ENCODE results near the gene MAMDC4. TPM values are rescaled to one million over a fixed set of nuclear protein-coding genes. Genes with fewer than 3 reads are reported as not detected.

MAMDC4 gene
- total RNA-seq, 2 donors from 2014 or later: 18.6 to 27.4 TPM

GRCh38 chr9:136820971-136821825 is 30.9 kb upstream of the MAMDC4 start:
- ATAC-seq (replicated peaks): no peak
- Mint-ChIP-seq H3K36me3 (ENCODE audit: low read depth) (peaks cover 45% of the 10 kb centered on the region), H3K4me3 (no peak overlapping the region), H3K9me3 (no peaks in the 10 kb centered on the region), H3K4me1 (peaks cover 4% of the 10 kb centered on the region), H3K27ac (no peak overlapping the region), H3K27me3 (no peaks in the 10 kb centered on the region)

GRCh38 chr9:136821826-136822544 is 30.2 kb upstream of the MAMDC4 start:
- Mint-ChIP-seq H3K9me3 (no peaks in the 10 kb centered on the region), H3K4me3 (no peak overlapping the region), H3K4me1 (peaks cover 4% of the 10 kb centered on the region), H3K27ac (no peak overlapping the region), H3K27me3 (no peaks in the 10 kb centered on the region), H3K36me3 (ENCODE audit: low read depth) (peaks cover 42% of the 10 kb centered on the region)
- ATAC-seq (replicated peaks): no peak

GRCh38 chr9:136823136-136824046 is 28.8 kb upstream of the MAMDC4 start:
- no peak for ATAC-seq (replicated peaks)
- Mint-ChIP-seq H3K4me3 (no peak overlapping the region), H3K27me3 (no peaks in the 10 kb centered on the region), H3K36me3 (ENCODE audit: low read depth) (peaks cover 28% of the 10 kb centered on the region), H3K4me1 (peaks cover 4% of the 10 kb centered on the region), H3K27ac (no peak overlapping the region), H3K9me3 (no peaks in the 10 kb centered on the region)

GRCh38 chr9:136824496-136825225 is 27.5 kb upstream of the MAMDC4 start:
- peaks cover 4% of the 10 kb centered on the region for H3K4me1 Mint-ChIP-seq

GRCh38 chr9:136825295-136826187 is 26.6 kb upstream of the MAMDC4 start:
- Mint-ChIP-seq H3K27ac (no peak overlapping the region), H3K36me3 (ENCODE audit: low read depth) (peaks cover 21% of the 10 kb centered on the region), H3K9me3 (no peaks in the 10 kb centered on the region), H3K27me3 (no peaks in the 10 kb centered on the region), H3K4me1 (peaks cover 4% of the 10 kb centered on the region), H3K4me3 (no peak overlapping the region)
- no peak for ATAC-seq (replicated peaks)

More at GRCh38 chr9:136824496-136825225, 27.5 kb upstream of the MAMDC4 start:
- no peaks in the 10 kb centered on the region for H3K9me3 Mint-ChIP-seq
- H3K4me3 Mint-ChIP-seq: no peak overlapping the region
- H3K27me3 Mint-ChIP-seq: no peaks in the 10 kb centered on the region
- no peak overlapping the region for H3K27ac Mint-ChIP-seq
- peaks cover 21% of the 10 kb centered on the region for H3K36me3 Mint-ChIP-seq (ENCODE audit: low read depth)
- ATAC-seq (replicated peaks): no peak

- Mint-ChIP-seq H3K27ac (no peak overlapping the region), H3K27me3 (no peaks in the 10 kb centered on the region), H3K9me3 (no peaks in the 10 kb centered on the region), H3K4me1 (no peaks in the 10 kb centered on the region), H3K4me3 (no peak overlapping the region), H3K36me3 (ENCODE audit: low read depth) (peaks cover 21% of the 10 kb centered on the region)
- ATAC-seq (replicated peaks): no peak
Measured at GRCh38 chr9:136826188-136826541, 26.0 kb upstream of the MAMDC4 start.

- Mint-ChIP-seq H3K27me3 (no peaks in the 10 kb centered on the region), H3K9me3 (no peaks in the 10 kb centered on the region), H3K36me3 (ENCODE audit: low read depth) (peaks cover 21% of the 10 kb centered on the region), H3K4me1 (no peaks in the 10 kb centered on the region), H3K4me3 (no peak overlapping the region), H3K27ac (no peak overlapping the region)
- ATAC-seq (replicated peaks): no peak
Measured at GRCh38 chr9:136826703-136827582, 25.2 kb upstream of the MAMDC4 start.

GRCh38 chr9:136827794-136828473 is 24.2 kb upstream of the MAMDC4 start:
- no peak overlapping the region for H3K27ac Mint-ChIP-seq
- no peaks in the 10 kb centered on the region for H3K4me1 Mint-ChIP-seq
- peaks cover 21% of the 10 kb centered on the region for H3K36me3 Mint-ChIP-seq (ENCODE audit: low read depth)
- no peaks in the 10 kb centered on the region for H3K9me3 Mint-ChIP-seq
- no peak for ATAC-seq (replicated peaks)
- H3K4me3 Mint-ChIP-seq: no peak overlapping the region
- H3K27me3 Mint-ChIP-seq: no peaks in the 10 kb centered on the region

- H3K36me3 Mint-ChIP-seq (ENCODE audit: low read depth): peaks cover 16% of the 10 kb centered on the region
- H3K4me1 Mint-ChIP-seq: no peaks in the 10 kb centered on the region
- ATAC-seq (replicated peaks): no peak
- no peaks in the 10 kb centered on the region for H3K9me3 Mint-ChIP-seq
- no peaks in the 10 kb centered on the region for H3K27me3 Mint-ChIP-seq
- H3K27ac Mint-ChIP-seq: no peak overlapping the region
- no peak overlapping the region for H3K4me3 Mint-ChIP-seq
Measured at GRCh38 chr9:136828474-136829140, 23.5 kb upstream of the MAMDC4 start.

- ATAC-seq (replicated peaks): no peak
- Mint-ChIP-seq H3K27ac (no peak overlapping the region), H3K27me3 (no peaks in the 10 kb centered on the region), H3K4me1 (no peaks in the 10 kb centered on the region), H3K9me3 (no peaks in the 10 kb centered on the region), H3K4me3 (no peak overlapping the region), H3K36me3 (ENCODE audit: low read depth) (peaks cover 8% of the 10 kb centered on the region)
Measured at GRCh38 chr9:136829412-136829811, 22.7 kb upstream of the MAMDC4 start.

GRCh38 chr9:136829981-136830885 is 21.9 kb upstream of the MAMDC4 start:
- Mint-ChIP-seq H3K36me3 (ENCODE audit: low read depth) (peaks cover 7% of the 10 kb centered on the region), H3K4me1 (no peaks in the 10 kb centered on the region), H3K27ac (no peak overlapping the region), H3K9me3 (no peaks in the 10 kb centered on the region), H3K4me3 (no peak overlapping the region), H3K27me3 (no peaks in the 10 kb centered on the region)
- ATAC-seq (replicated peaks): no peak
